HUES48 (cell line): ENCODE measurements around the gene PTPN23.
A peak's percentile ranks its signal among the peaks of the same experiment; 100 is the strongest.

Experiments
- H3K27ac ChIP-seq: one replicate; pipeline ENCODE4 v1.7.0; 2013; ENCODE audit warnings: low read depth, low read length, inconsistent platforms
- H3K27me3 ChIP-seq: 2 replicates; pipeline ENCODE4 v1.6.1; 2013; ENCODE audit warnings: mild to moderate bottlenecking, low read length; ENCODE audit not compliant: control insufficient read depth, insufficient read depth
- H3K36me3 ChIP-seq: 2 replicates; pipeline ENCODE4 v1.6.1; 2013; ENCODE audit warnings: low read length; ENCODE audit not compliant: control insufficient read depth, insufficient read depth
- H3K4me1 ChIP-seq: 2 replicates; pipeline ENCODE4 v1.6.1; 2013; ENCODE audit warnings: mild to moderate bottlenecking, low read length; ENCODE audit not compliant: control insufficient read depth, insufficient read depth
- H3K4me3 ChIP-seq: 2 replicates; pipeline ENCODE4 v1.5.1; 2013; ENCODE audit warnings: mild to moderate bottlenecking, low read depth, low read length
- H3K9ac ChIP-seq: 2 replicates; pipeline ENCODE4 v1.6.1; 2013; ENCODE audit warnings: mild to moderate bottlenecking, low read depth, low read length, moderate library complexity
- H3K9me3 ChIP-seq: 2 replicates; pipeline ENCODE4 v1.6.1; 2013; ENCODE audit warnings: low read length; ENCODE audit not compliant: control insufficient read depth, insufficient read depth

PTPN23 gene

GRCh38 chr3:47380601-47381316 is at the start of gene PTPN23:
TSS of gene PTPN23 (plus strand) at chr3:47381021. CDS start at chr3:47381097, 76 bp downstream.
- peak within 1 kb of the TSS; percentile 93 for H3K27ac ChIP-seq
- H3K4me1 ChIP-seq = 0 out of 2 replicates have a peak, but pooled peaks cover 10% of the 10 kb centered on the region
- no peaks in the 10 kb centered on the region for H3K9me3 ChIP-seq
- peaks cover 3% of the 10 kb centered on the region; the same call in 1 of the 2 replicates for H3K36me3 ChIP-seq
- peak within 1 kb of the TSS; percentile 80 for H3K9ac ChIP-seq
- peak within 1 kb of the TSS; percentile 80 for H3K4me3 ChIP-seq
- H3K27me3 ChIP-seq = no peaks in the 10 kb centered on the region

GRCh38 chr3:47333907-47334306 is 46.9 kb upstream of the PTPN23 start:
- Histone ChIP-seq H3K9ac (no peak overlapping the region), H3K4me1 (no peaks in the 10 kb centered on the region), H3K4me3 (no peak overlapping the region), H3K27me3 (no peaks in the 10 kb centered on the region), H3K27ac (no peak overlapping the region), H3K36me3 (peaks cover 86% of the 10 kb centered on the region), H3K9me3 (no peaks in the 10 kb centered on the region)

- no peak overlapping the region for H3K27ac ChIP-seq
- H3K27me3 ChIP-seq = no peaks in the 10 kb centered on the region
- H3K9ac ChIP-seq = no peak overlapping the region
- H3K36me3 ChIP-seq = peaks cover 97% of the 10 kb centered on the region
- no peaks in the 10 kb centered on the region for H3K9me3 ChIP-seq
- H3K4me1 ChIP-seq = no peaks in the 10 kb centered on the region
- no peak overlapping the region for H3K4me3 ChIP-seq
Observed at GRCh38 chr3:47337656-47338055, 43.2 kb upstream of the PTPN23 start.

GRCh38 chr3:47339951-47340350 is 40.9 kb upstream of the PTPN23 start:
- no peaks in the 10 kb centered on the region for H3K27me3 ChIP-seq
- H3K4me3 ChIP-seq = no peak overlapping the region
- H3K27ac ChIP-seq = no peak overlapping the region
- H3K9me3 ChIP-seq = no peaks in the 10 kb centered on the region
- no peak overlapping the region for H3K9ac ChIP-seq
- H3K4me1 ChIP-seq = no peaks in the 10 kb centered on the region
- H3K36me3 ChIP-seq = peaks cover 97% of the 10 kb centered on the region

GRCh38 chr3:47340866-47341265 is 40.0 kb upstream of the PTPN23 start:
- H3K27ac ChIP-seq = no peak overlapping the region
- no peaks in the 10 kb centered on the region for H3K4me1 ChIP-seq
- peaks cover 97% of the 10 kb centered on the region for H3K36me3 ChIP-seq
- no peak overlapping the region for H3K4me3 ChIP-seq
- H3K9me3 ChIP-seq = no peaks in the 10 kb centered on the region
- H3K27me3 ChIP-seq = no peaks in the 10 kb centered on the region
- no peak overlapping the region for H3K9ac ChIP-seq

GRCh38 chr3:47342151-47342550 is 38.7 kb upstream of the PTPN23 start:
- Histone ChIP-seq H3K36me3 (peaks cover 91% of the 10 kb centered on the region), H3K4me3 (no peak overlapping the region), H3K27me3 (no peaks in the 10 kb centered on the region), H3K27ac (no peak overlapping the region), H3K9ac (no peak overlapping the region), H3K4me1 (no peaks in the 10 kb centered on the region; the same call in 1 of the 2 replicates), H3K9me3 (no peaks in the 10 kb centered on the region)

- H3K9ac ChIP-seq = no peak overlapping the region
- H3K4me1 ChIP-seq = no peaks in the 10 kb centered on the region; the same call in 1 of the 2 replicates
- peaks cover 84% of the 10 kb centered on the region for H3K36me3 ChIP-seq
- H3K9me3 ChIP-seq = no peaks in the 10 kb centered on the region
- no peak overlapping the region for H3K27ac ChIP-seq
- H3K27me3 ChIP-seq = no peaks in the 10 kb centered on the region
- H3K4me3 ChIP-seq = no peak overlapping the region
Observed at GRCh38 chr3:47342812-47343211, 38.0 kb upstream of the PTPN23 start.

- no peaks in the 10 kb centered on the region; the same call in 1 of the 2 replicates for H3K4me1 ChIP-seq
- H3K36me3 ChIP-seq = peaks cover 78% of the 10 kb centered on the region
- H3K9me3 ChIP-seq = no peaks in the 10 kb centered on the region
- H3K27ac ChIP-seq = no peak overlapping the region
- no peak overlapping the region for H3K4me3 ChIP-seq
- H3K27me3 ChIP-seq = no peaks in the 10 kb centered on the region
- H3K9ac ChIP-seq = no peak overlapping the region
Observed at GRCh38 chr3:47343471-47343971, 37.3 kb upstream of the PTPN23 start.

- Histone ChIP-seq H3K9ac (no peak overlapping the region), H3K4me1 (no peaks in the 10 kb centered on the region; the same call in 1 of the 2 replicates), H3K27ac (no peak overlapping the region), H3K27me3 (no peaks in the 10 kb centered on the region), H3K9me3 (no peaks in the 10 kb centered on the region), H3K36me3 (peaks cover 65% of the 10 kb centered on the region), H3K4me3 (no peak overlapping the region)
Observed at GRCh38 chr3:47344971-47345370, 35.9 kb upstream of the PTPN23 start.

- Histone ChIP-seq H3K27ac (no peak overlapping the region), H3K4me3 (no peak overlapping the region), H3K9ac (no peak overlapping the region), H3K36me3 (peaks cover 42% of the 10 kb centered on the region), H3K27me3 (no peaks in the 10 kb centered on the region), H3K9me3 (no peaks in the 10 kb centered on the region), H3K4me1 (no peaks in the 10 kb centered on the region; the same call in 1 of the 2 replicates)
Observed at GRCh38 chr3:47347217-47347801, 33.5 kb upstream of the PTPN23 start.
